Activated CD4-positive, alpha-beta T cell treated with anti-CD3 and anti-CD28 coated beads, Interleukin-2, amount 50 U/mL, for 24 hours (primary cell): ENCODE measurements around the gene HBP1.
"Not testable (repeated sequence)": the region's sequence is repeated elsewhere in the genome, so short reads cannot be mapped to it uniquely, and the experiment has no call there.

ENCODE experiments used
- DNase-seq, 2 donors: peaks; one replicate each; pipeline ENCODE4 v3.0.0-alpha.2; 2020; ENCODE audit warnings: low read depth in 1 of 2, low spot score in 1 of 2

The HBP1 gene

GRCh38 chr7:107155726-107156125, 13.1 kb upstream of the HBP1 start:
- DNase-seq: not testable (repeated sequence)

- DNase-seq: no peak
Observed at GRCh38 chr7:107157091-107157490, 11.7 kb upstream of the HBP1 start.

GRCh38 chr7:107158028-107158427, 10.8 kb upstream of the HBP1 start:
- DNase-seq: no peak

GRCh38 chr7:107160389-107160788, 8.4 kb upstream of the HBP1 start:
- DNase-seq: no peak

- no peak for DNase-seq
Observed at GRCh38 chr7:107161415-107161814, 7.4 kb upstream of the HBP1 start.

GRCh38 chr7:107162475-107162874, 6.3 kb upstream of the HBP1 start:
- DNase-seq: no peak

- DNase-seq: no peak
Observed at GRCh38 chr7:107164092-107164491, 4.7 kb upstream of the HBP1 start.

GRCh38 chr7:107165341-107165740, 3.5 kb upstream of the HBP1 start:
- DNase-seq: no peak

GRCh38 chr7:107166736-107167426, 1.9 kb upstream of the HBP1 start:
- no peak for DNase-seq

- peak in 1 of 2 donors; percentile 29 for DNase-seq
Observed at GRCh38 chr7:107167483-107168232, 1.1 kb upstream of the HBP1 start.

- DNase-seq: peak; percentile 59 to 77
Observed at GRCh38 chr7:107169120-107170050, 582 bp downstream of the HBP1 start.

- no peak for DNase-seq
Observed at GRCh38 chr7:107170051-107170915, 1.5 kb downstream of the HBP1 start.

- no peak for DNase-seq
Observed at GRCh38 chr7:107171496-107171895, 2.7 kb downstream of the HBP1 start.

- no peak for DNase-seq
Observed at GRCh38 chr7:107172276-107173032, 3.7 kb downstream of the HBP1 start.

- no peak for DNase-seq
Observed at GRCh38 chr7:107173191-107173590, 4.4 kb downstream of the HBP1 start.

GRCh38 chr7:107173691-107174406, 5.0 kb downstream of the HBP1 start:
- DNase-seq: no peak

- DNase-seq: no peak
Observed at GRCh38 chr7:107179326-107180164, 10.7 kb downstream of the HBP1 start.

- DNase-seq: peak in 1 of 2 donors; percentile 65
Observed at GRCh38 chr7:107180378-107180777, 11.6 kb downstream of the HBP1 start.
